Measurements from ENCODE around the gene ORC5. TPM values are rescaled to one million over a fixed set of nuclear protein-coding genes. Genes with fewer than 3 reads are reported as not detected.

The ORC5 gene
- total RNA-seq, 1 donor from 2014 or later, result 23.0 TPM

DNA sequence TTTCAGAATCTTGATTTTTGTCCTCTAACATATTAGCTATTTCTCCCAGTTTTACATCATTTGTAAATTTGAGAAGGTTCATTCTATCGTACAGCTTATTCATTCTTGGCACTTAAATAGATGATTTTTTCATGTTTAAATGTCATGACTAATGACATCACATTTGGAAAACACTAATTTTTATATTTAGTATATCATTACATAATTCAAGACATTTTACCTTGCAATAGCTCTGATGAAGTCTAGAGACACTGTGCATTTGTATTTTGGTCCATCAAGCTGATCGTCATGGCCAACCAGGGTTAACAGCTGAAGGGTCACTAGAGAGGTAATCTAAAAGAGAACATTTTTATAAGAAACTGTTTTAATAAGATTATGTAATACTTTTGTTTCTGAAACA is 71.3 kb downstream of the ORC5 start:
- no peak overlapping the region for H3K27ac Mint-ChIP-seq (ENCODE audit: unreplicated experiment)
- TF ChIP-seq CTCF (IDR thresholded peaks at IDR 0.05; ENCODE audit: insufficient read depth, low read depth, low read length), result no peak
- no peak for TF ChIP-seq EZH2 (IDR thresholded peaks at IDR 0.05; ENCODE audit: insufficient read depth, low read length)
- no peaks in the 10 kb centered on the region for H3K9me3 ChIP-seq (ENCODE audit: insufficient read depth, low read depth, low read length)
- H3K79me2 ChIP-seq (ENCODE audit: insufficient read depth, low read length), result no peaks in the 10 kb centered on the region
- H3K4me3 Mint-ChIP-seq (ENCODE audit: unreplicated experiment), result no peak overlapping the region
- FAIRE-seq (no peak), DNase-seq (ENCODE audit: low read depth) (no peak)
- H3K4me2 ChIP-seq (ENCODE audit: low read length), result no peak overlapping the region
- H3K27me3 ChIP-seq (ENCODE audit: insufficient read depth, low read length), result no peaks in the 10 kb centered on the region
- no peaks in the 10 kb centered on the region for H3K36me3 Mint-ChIP-seq (ENCODE audit: low read depth, unreplicated experiment)
- no peak overlapping the region for H2AFZ ChIP-seq (ENCODE audit: low read depth, low read length)
- no peaks in the 10 kb centered on the region for H3K9me3 Mint-ChIP-seq (ENCODE audit: unreplicated experiment)
- peaks cover 9% of the 10 kb centered on the region for H3K4me1 Mint-ChIP-seq (ENCODE audit: low read depth, unreplicated experiment)
- H3K36me3 ChIP-seq (ENCODE audit: insufficient read depth, low read length), result peaks cover 7% of the 10 kb centered on the region
- H3K27me3 Mint-ChIP-seq (ENCODE audit: low read depth, unreplicated experiment), result no peaks in the 10 kb centered on the region
- peaks cover 7% of the 10 kb centered on the region for H4K20me1 ChIP-seq (ENCODE audit: insufficient read depth, low read length)
- H3K27ac ChIP-seq (ENCODE audit: low read depth, low read length), result no peak overlapping the region
- no peak overlapping the region for H3K9ac ChIP-seq (ENCODE audit: low read length)
- peaks cover 10% of the 10 kb centered on the region for H3K4me1 ChIP-seq (ENCODE audit: insufficient read depth, low read length)
- no peak overlapping the region for H3K4me3 ChIP-seq (ENCODE audit: insufficient read depth, low read depth, low read length)

GRCh38 chr7:104135760-104136558 is 71.9 kb downstream of the ORC5 start:
- Mint-ChIP-seq H3K27me3 (ENCODE audit: low read depth, unreplicated experiment) (no peaks in the 10 kb centered on the region), H3K27ac (ENCODE audit: unreplicated experiment) (no peak overlapping the region), H3K36me3 (ENCODE audit: low read depth, unreplicated experiment) (no peaks in the 10 kb centered on the region), H3K4me1 (ENCODE audit: low read depth, unreplicated experiment) (peaks cover 9% of the 10 kb centered on the region), H3K9me3 (ENCODE audit: unreplicated experiment) (no peaks in the 10 kb centered on the region), H3K4me3 (ENCODE audit: unreplicated experiment) (no peak overlapping the region)
- Histone ChIP-seq H2AFZ (ENCODE audit: low read depth, low read length) (no peak overlapping the region), H3K9ac (ENCODE audit: low read length) (no peak overlapping the region), H3K4me1 (ENCODE audit: insufficient read depth, low read length) (peaks cover 10% of the 10 kb centered on the region), H4K20me1 (ENCODE audit: insufficient read depth, low read length) (peaks cover 7% of the 10 kb centered on the region), H3K27me3 (ENCODE audit: insufficient read depth, low read length) (no peaks in the 10 kb centered on the region), H3K36me3 (ENCODE audit: insufficient read depth, low read length) (peaks cover 7% of the 10 kb centered on the region), H3K4me3 (ENCODE audit: insufficient read depth, low read depth, low read length) (no peak overlapping the region), H3K79me2 (ENCODE audit: insufficient read depth, low read length) (no peaks in the 10 kb centered on the region), H3K4me2 (ENCODE audit: low read length) (no peak overlapping the region), H3K9me3 (ENCODE audit: insufficient read depth, low read depth, low read length) (no peaks in the 10 kb centered on the region), H3K27ac (ENCODE audit: low read depth, low read length) (no peak overlapping the region)
- no peak for TF ChIP-seq EZH2 (IDR thresholded peaks at IDR 0.05; ENCODE audit: insufficient read depth, low read length)
- no peak for TF ChIP-seq CTCF (IDR thresholded peaks at IDR 0.05; ENCODE audit: insufficient read depth, low read depth, low read length)
- DNase-seq (ENCODE audit: low read depth) (no peak), FAIRE-seq (no peak)

- DNase-seq (ENCODE audit: low read depth), result no peak
- Histone ChIP-seq H3K36me3 (ENCODE audit: insufficient read depth, low read length) (peaks cover 7% of the 10 kb centered on the region), H3K4me3 (ENCODE audit: insufficient read depth, low read depth, low read length) (no peak overlapping the region), H3K27me3 (ENCODE audit: insufficient read depth, low read length) (no peaks in the 10 kb centered on the region), H3K79me2 (ENCODE audit: insufficient read depth, low read length) (no peaks in the 10 kb centered on the region), H3K9ac (ENCODE audit: low read length) (no peak overlapping the region), H3K4me2 (ENCODE audit: low read length) (no peak overlapping the region), H3K27ac (ENCODE audit: low read depth, low read length) (no peak overlapping the region), H3K9me3 (ENCODE audit: insufficient read depth, low read depth, low read length) (no peaks in the 10 kb centered on the region), H4K20me1 (ENCODE audit: insufficient read depth, low read length) (peaks cover 7% of the 10 kb centered on the region), H2AFZ (ENCODE audit: low read depth, low read length) (no peak overlapping the region), H3K4me1 (ENCODE audit: insufficient read depth, low read length) (peaks cover 7% of the 10 kb centered on the region)
- H3K4me1 Mint-ChIP-seq (ENCODE audit: low read depth, unreplicated experiment), result peaks cover 9% of the 10 kb centered on the region
- H3K27ac Mint-ChIP-seq (ENCODE audit: unreplicated experiment), result no peak overlapping the region
- TF ChIP-seq EZH2 (IDR thresholded peaks at IDR 0.05; ENCODE audit: insufficient read depth, low read length) (no peak), CTCF (IDR thresholded peaks at IDR 0.05; ENCODE audit: insufficient read depth, low read depth, low read length) (no peak)
- no peak overlapping the region for H3K4me3 Mint-ChIP-seq (ENCODE audit: unreplicated experiment)
- no peaks in the 10 kb centered on the region for H3K27me3 Mint-ChIP-seq (ENCODE audit: low read depth, unreplicated experiment)
- H3K9me3 Mint-ChIP-seq (ENCODE audit: unreplicated experiment), result peaks cover 2% of the 10 kb centered on the region
- no peak for FAIRE-seq
- peaks cover 5% of the 10 kb centered on the region for H3K36me3 Mint-ChIP-seq (ENCODE audit: low read depth, unreplicated experiment)
Measured at GRCh38 chr7:104133238-104133637, 74.6 kb downstream of the ORC5 start.
